ENCODE results near the gene PYGL. TPM values are rescaled to one million over a fixed set of nuclear protein-coding genes. Genes with fewer than 3 reads are reported as not detected.
"Not testable (repeated sequence)": the region's sequence is repeated elsewhere in the genome, so short reads cannot be mapped to it uniquely, and the experiment has no call there.

Gene PYGL
- total and polyA plus RNA-seq, 3 donors from 2014 or later, result 12.7 to 16.5 (median 14.3) TPM

DNA sequence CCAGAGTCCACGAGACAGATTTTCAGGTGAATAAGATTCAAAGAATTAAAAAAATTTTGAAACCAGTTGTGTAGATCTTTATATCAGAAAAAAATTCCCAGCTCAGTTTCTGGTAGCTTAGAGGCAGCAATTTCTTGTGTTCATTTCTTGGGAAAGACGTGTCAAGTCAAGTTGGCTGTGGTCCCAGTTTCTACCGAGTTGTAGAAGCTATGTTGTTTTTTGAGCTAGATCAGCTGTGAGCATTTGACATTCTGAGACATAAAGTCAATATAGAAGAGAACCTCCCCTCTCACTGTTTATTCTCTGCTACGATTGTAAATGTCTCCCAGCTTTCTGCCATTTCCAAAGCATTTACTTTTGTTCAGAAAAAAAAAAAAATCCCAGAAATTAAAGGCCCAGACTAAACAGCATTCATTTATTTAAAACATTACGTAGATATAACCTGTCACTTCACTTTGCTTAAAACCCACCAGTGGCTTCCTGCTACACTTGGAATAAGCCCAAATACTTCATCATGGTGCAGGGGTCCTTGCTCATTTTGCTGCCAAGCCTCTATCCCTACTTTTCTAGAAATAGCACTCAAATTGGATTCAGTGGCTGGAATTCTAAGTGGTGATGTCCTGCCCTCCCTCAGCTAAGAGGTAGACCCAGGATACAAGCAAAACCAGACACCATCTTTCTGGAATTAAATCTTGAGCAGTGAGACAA is 20.6 kb upstream of the PYGL start:
- peak; percentile 54 for DNase-seq

DNA sequence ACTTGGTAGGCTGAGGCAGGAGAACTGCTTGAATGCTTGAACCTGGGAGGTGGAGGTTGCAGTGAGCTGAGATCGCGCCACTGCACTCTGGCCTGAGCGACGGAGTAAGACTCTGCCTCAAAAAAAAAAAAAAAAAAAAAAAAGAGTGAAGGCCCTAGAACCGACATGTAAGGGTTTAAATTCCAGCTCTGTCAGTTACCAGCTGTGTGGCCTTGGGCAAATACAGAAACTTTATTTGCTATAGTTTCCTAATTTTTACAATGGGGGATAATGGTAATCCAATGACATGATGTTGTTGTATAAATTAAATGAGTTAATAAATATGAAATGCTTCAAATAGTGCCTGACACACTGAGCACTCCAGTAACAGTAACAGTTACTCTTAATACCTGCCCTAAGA is 19.6 kb upstream of the PYGL start:
- DNase-seq, result no peak
- 84 to 90% methylated on average over 5 of the region's 5 CpGs for WGBS, 2 donors
- no peaks in the 10 kb centered on the region for H3K9me3 ChIP-seq
- intact Hi-C loops (cut with DNase I; ENCODE audit: low total_unique reads), result no loop called here
- no peak for TF ChIP-seq POLR2A (IDR thresholded peaks at IDR 0.05)
- TF ChIP-seq, protein P1, sequence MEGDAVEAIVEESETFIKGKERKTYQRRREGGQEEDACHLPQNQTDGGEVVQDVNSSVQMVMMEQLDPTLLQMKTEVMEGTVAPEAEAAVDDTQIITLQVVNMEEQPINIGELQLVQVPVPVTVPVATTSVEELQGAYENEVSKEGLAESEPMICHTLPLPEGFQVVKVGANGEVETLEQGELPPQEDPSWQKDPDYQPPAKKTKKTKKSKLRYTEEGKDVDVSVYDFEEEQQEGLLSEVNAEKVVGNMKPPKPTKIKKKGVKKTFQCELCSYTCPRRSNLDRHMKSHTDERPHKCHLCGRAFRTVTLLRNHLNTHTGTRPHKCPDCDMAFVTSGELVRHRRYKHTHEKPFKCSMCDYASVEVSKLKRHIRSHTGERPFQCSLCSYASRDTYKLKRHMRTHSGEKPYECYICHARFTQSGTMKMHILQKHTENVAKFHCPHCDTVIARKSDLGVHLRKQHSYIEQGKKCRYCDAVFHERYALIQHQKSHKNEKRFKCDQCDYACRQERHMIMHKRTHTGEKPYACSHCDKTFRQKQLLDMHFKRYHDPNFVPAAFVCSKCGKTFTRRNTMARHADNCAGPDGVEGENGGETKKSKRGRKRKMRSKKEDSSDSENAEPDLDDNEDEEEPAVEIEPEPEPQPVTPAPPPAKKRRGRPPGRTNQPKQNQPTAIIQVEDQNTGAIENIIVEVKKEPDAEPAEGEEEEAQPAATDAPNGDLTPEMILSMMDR (IDR thresholded peaks at IDR 0.05), result no peak
- H3K36me3 ChIP-seq (ENCODE audit: low read depth, missing control alignments), result no peaks in the 10 kb centered on the region
- no peak overlapping the region for H3K27ac ChIP-seq
- H3K4me1 ChIP-seq, result no peaks in the 10 kb centered on the region
- no peaks in the 10 kb centered on the region for H3K27me3 ChIP-seq
- H3K4me3 ChIP-seq, result no peak overlapping the region

More for the DNA sequence above, 20.6 kb upstream of the PYGL start:
- intact Hi-C loops (cut with DNase I; ENCODE audit: low total_unique reads), result no loop called here
- no peak overlapping the region for H3K4me3 ChIP-seq
- no peaks in the 10 kb centered on the region for H3K4me1 ChIP-seq
- TF ChIP-seq, protein P1 (IDR thresholded peaks at IDR 0.05), result no peak
- TF ChIP-seq POLR2A (IDR thresholded peaks at IDR 0.05), result no peak
- H3K27me3 ChIP-seq, result no peaks in the 10 kb centered on the region
- H3K27ac ChIP-seq, result no peak overlapping the region
- H3K9me3 ChIP-seq, result no peaks in the 10 kb centered on the region
- WGBS, 2 donors, result 52 to 55% methylated on average over 5 of the region's 5 CpGs
- no peaks in the 10 kb centered on the region for H3K36me3 ChIP-seq (ENCODE audit: low read depth, missing control alignments)

DNA sequence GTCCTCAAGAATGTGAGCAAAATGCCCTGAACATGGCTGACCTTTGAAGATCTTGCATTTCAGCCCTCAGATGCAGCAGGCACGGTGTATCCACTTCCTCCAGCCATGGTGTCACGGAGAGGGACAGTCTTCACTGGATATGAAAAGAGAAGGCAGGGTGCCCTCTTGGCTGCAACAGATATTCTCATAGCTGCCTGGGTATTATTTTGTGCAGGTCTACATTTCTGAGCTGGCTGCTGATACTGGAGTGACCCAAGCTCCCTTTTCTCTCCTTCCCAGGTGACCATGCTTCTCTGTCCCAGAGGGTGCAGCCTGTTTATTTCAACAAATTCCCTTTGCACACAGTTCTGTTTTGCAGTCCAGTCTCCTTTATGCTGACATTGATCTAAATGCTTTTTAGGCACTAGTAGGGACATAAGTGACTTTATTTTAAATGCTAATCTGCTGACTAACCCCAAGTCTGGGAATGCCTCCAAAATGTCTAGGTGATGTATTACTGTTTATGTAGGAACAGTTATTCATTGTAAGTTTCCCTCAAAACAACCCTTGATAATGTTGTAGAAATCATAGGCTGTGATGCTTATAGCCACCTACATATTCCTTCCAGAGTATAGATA is 17.4 kb upstream of the PYGL start:
- 38 to 64% methylated on average over 2 of the region's 2 CpGs for WGBS, 2 donors
- Histone ChIP-seq H3K36me3 (ENCODE audit: low read depth, missing control alignments) (no peaks in the 10 kb centered on the region), H3K27ac (no peak overlapping the region), H3K27me3 (no peaks in the 10 kb centered on the region), H3K4me1 (no peaks in the 10 kb centered on the region), H3K9me3 (no peaks in the 10 kb centered on the region), H3K4me3 (no peak overlapping the region)
- TF ChIP-seq, protein P1 (IDR thresholded peaks at IDR 0.05), result no peak
- no peak for TF ChIP-seq POLR2A (IDR thresholded peaks at IDR 0.05)
- DNase-seq, result no peak
- intact Hi-C loops (cut with DNase I; ENCODE audit: low total_unique reads), result no loop called here

DNA sequence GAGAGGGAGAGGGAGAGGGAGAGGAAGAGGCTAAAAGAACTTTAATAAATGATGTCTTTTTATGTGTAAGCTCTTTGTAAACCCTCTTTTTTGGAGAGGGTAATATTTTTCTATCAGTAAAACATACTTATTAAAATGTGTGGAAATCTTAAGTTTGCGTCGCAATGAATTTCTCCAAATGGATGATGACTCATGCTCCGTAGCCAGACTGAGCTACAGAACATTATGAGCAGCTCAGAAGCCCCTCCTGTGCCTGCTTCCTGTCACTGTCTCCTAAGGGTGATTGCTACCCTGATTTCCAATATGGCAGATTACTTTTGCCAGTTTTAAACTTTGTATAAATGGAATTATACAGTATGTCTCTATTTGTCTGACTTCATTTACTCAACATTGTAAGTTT is 13.0 kb upstream of the PYGL start:
- no peak for DNase-seq
- TF ChIP-seq, protein P1 (IDR thresholded peaks at IDR 0.05), result no peak
- TF ChIP-seq POLR2A (IDR thresholded peaks at IDR 0.05), result no peak
- 58 to 59% methylated on average over 3 of the region's 3 CpGs for WGBS, 2 donors
- Histone ChIP-seq H3K27ac (no peak overlapping the region), H3K36me3 (ENCODE audit: low read depth, missing control alignments) (no peaks in the 10 kb centered on the region), H3K4me1 (no peaks in the 10 kb centered on the region), H3K27me3 (no peaks in the 10 kb centered on the region), H3K4me3 (no peak overlapping the region), H3K9me3 (no peaks in the 10 kb centered on the region)
- intact Hi-C loops (cut with DNase I; ENCODE audit: low total_unique reads), result no loop called here

DNA sequence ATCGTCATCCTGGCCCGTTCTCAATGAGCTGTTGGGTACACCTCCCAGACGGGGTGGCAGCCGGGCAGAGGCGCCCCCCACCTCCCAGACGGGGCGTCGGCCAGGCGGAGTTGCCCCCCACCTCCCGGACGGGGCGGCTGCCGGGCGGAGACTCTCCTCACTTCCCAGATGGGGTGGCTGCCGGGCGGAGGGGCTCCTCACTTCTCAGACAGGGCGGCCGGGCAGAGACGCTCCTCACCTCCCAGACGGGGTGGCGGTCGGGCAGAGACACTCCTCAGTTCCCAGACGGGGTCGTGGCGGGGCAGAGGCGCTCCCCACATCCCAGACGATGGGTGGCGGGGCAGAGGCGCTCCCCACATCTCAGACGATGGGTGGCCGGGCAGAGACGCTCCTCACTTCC is 12.1 kb upstream of the PYGL start:
- H3K27ac ChIP-seq; H3K4me1 ChIP-seq; H3K9me3 ChIP-seq; DNase-seq; intact Hi-C loops (cut with DNase I; ENCODE audit: low total_unique reads); H3K36me3 ChIP-seq (ENCODE audit: low read depth, missing control alignments); H3K27me3 ChIP-seq: not testable (repeated sequence)
- peak overlapping the region in 1 of 2 donors; percentile 9 for H3K4me3 ChIP-seq
- 59 to 79% methylated on average over 9 to 32 of the region's 32 CpGs for WGBS, 2 donors
